GM15510 (cell line): ENCODE data around the gene MGMT.

Source experiments
- POLR2A ChIP-seq: IDR thresholded peaks from 3 replicates; pipeline ENCODE4 v1.6.1; 2011; ENCODE audit warnings: borderline replicate concordance; ENCODE audit not compliant: insufficient read length; ENCODE audit errors: extremely low read depth

MGMT gene

GRCh38 chr10:129474642-129475041 is 7.6 kb downstream of the MGMT start:
- TF ChIP-seq POLR2A: no peak

DNA sequence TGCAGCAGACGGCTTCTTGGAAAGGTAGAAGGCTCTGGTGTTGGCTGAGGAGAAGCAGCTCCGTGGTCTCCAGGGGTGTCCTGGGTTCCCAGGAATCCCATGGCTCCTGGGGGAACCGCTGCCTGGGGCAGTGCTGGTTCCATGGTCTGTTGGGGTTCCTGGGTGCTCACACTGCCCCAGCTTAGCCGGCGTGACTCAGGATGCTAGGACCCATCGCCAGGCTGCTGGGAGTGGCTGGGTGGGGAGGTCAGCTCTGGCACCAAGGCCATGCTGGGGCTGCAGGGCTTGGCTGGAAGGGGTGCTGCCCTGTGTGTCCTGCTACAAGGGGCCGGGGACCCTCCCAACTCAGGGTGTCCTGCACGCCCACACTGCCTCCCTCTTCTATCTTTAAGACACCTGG is 9.4 kb downstream of the MGMT start:
- no peak for TF ChIP-seq POLR2A

- TF ChIP-seq POLR2A: no peak
These were observed 10.0 kb downstream of the MGMT start for GRCh38 chr10:129477051-129477450.

DNA sequence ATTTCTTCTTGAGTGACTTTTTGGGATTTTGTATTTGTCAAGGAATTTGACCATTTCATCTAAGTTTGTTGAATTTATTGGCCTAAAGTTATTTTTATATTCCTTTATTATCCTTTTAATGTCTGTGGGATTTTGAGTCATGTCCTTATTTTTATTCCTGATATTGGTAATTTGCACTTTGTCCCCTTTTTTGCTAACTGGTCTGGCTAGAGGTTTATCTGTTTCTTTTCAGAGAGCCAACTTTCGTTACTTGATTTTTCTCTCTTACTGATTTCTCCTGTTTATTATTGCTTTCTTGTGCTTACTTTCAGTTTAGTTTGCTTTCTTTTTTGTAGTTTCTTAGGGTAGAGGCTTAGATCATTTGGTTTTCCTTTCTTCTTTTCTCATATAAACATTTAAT is 14.6 kb downstream of the MGMT start:
- no peak for TF ChIP-seq POLR2A

DNA sequence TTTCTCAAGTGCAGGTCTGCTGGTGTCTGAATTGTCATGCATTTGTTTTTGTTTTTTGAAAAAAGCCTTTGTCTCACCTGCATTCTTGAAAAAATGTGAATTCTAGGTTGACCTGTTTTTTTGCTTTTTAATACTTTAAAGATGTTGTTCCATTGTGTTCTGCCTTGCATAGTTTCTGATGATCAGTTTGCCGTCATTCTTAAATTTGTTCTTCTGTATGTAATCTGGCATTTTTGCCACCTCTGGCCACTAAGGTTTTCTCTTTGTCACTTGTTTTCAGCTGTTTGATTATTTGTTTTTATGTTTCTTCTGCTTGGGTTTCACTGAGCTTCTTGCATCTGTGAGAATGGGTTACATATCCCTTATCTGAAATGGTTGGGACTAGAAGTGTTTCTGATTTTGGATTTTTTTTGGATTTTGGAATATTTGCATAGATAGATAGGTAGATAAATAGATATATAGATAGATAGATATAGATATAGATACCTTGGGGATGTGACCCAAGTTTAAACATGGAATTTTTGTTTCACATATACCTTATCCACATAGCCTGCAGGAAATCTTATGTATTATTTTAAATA is 16.5 kb downstream of the MGMT start:
- no peak for TF ChIP-seq POLR2A

- no peak for TF ChIP-seq POLR2A
These were observed 19.8 kb downstream of the MGMT start for GRCh38 chr10:129486805-129487204.

- no peak for TF ChIP-seq POLR2A
These were observed 24.2 kb downstream of the MGMT start for GRCh38 chr10:129491123-129491734.

DNA sequence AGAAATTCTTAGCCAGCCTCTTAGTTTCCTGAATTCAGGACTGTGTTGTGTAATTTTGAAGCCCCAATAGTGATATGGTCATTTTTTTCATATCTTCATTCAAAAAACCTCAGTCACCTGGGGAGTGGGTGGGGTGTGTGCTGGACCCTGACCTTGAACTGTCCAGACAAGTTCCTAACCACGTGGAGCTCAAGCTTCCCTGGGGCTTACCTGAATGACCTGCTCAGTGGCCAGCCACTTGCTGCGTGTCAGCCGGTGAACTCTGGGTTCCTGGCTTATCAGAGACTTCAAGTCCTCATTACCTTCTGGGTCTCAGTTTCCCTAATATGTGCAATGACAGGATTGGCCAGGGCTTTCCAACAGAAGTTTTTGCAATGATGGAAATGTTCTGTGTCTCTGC is 27.1 kb downstream of the MGMT start:
- no peak for TF ChIP-seq POLR2A

GRCh38 chr10:129494740-129495139 is 27.7 kb downstream of the MGMT start:
- no peak for TF ChIP-seq POLR2A

- TF ChIP-seq POLR2A: no peak
These were observed 28.2 kb downstream of the MGMT start for GRCh38 chr10:129495256-129495655.

GRCh38 chr10:129495698-129496097 is 28.7 kb downstream of the MGMT start:
- no peak for TF ChIP-seq POLR2A

DNA sequence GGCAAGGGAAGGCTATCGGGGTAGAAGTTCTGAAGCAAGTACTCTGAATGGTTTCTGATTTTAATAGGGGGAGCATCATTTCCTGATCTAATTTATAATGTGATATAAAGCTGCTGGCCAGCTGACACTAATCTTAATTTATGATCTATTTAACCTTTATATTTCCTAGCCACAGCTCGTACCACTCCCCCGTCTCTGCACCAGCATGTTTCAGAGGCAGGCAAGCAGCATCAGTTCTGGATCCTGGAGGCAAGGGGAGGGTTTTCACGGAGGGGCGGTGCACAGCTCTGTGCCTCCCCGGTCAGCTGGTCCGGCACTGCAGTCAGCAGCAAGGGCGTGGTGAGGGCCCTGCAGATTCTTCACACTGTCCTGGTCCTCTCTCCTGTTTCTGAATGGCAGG is 30.0 kb downstream of the MGMT start:
- TF ChIP-seq POLR2A: no peak

- no peak for TF ChIP-seq POLR2A
These were observed 31.6 kb downstream of the MGMT start for GRCh38 chr10:129498680-129499079.

GRCh38 chr10:129500617-129501339 is 33.7 kb downstream of the MGMT start:
- TF ChIP-seq POLR2A: no peak

DNA sequence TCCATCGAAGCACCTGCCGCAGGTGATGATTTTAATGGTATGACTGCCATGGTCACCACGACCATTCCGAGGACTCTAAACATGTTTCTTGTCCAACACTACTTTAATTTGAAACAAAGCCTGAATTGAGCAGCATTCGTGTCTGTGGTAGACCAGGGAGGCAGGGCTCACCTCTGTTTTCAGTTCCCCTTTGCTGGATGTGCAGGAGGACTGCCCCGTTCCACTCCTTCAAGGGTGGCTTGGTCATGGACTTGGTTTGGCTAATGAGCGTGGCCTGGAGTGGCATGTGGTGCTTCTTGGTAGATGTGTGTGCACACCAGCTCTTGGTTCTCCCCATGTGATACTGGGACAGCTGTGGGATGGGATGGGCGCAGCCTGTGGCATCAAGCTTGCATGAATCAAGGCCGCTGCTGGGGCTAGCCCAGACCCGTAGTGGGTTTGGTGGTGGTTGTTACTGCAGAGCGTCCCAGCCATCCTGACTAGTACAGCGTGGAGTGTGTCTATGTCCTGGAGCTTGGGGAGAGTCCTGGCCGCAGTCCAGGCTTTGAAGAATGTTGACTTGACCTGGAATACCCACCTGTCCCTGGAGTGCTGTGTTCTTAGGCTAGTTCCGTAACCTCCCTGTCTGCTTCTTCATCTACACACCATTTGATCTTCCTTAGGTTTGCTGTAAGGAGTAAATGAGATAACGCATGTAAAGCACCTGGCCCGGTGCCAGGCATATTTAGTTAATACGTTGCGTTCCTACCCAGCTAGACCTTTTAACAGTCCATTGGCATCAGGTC is 34.8 kb downstream of the MGMT start:
- TF ChIP-seq POLR2A: no peak
